ENCODE data around the gene NRSN2.
"Not testable (repeated sequence)": the region's sequence is repeated elsewhere in the genome, so short reads cannot be mapped to it uniquely, and the experiment has no call there.

Gene NRSN2

DNA sequence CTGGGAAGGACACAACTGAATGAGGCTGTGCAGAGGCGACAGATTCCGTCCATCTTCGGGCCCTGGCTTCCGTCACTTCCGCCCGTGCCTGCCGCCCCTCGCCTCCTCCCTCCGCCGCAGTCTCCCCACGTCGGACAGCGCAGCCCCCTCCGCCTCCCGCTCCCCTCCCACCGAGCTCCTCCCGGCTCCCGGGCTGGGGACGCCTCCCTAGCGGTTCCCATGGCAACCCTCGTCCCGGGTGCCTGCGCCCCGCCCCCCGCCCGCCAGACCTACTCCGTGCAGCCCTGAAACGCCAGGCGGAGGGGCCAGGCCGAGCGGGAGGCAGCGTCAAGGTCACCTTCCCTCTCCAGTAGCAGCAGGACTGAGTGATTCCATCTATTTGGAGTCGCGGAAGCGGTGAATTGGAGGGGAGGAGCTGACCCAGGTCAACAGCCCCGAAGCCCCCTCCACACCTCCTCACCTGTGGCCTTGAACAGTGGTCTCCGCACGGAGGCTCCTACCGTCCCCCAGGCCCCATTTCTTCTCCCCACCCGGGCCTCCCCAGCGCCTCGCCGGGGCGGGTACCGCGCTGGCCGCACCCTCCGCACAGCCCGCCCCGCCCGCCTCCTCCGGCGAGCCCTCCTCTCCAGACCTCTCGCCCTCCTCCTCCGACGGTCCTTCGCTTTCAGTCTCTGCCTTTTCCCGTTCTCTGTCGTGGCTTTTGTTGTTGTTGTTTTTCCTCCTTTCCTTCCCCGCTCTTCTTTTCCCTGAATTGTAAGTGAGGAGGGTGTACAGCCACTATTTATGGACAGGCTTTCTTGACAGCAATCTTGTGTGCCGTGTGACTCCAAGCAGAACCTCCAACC lies 951 bp downstream of the NRSN2 start:
- Histone ChIP-seq H3K4me1 (ENCODE audit: low read depth, poor library complexity, severe bottlenecking) (peaks cover 9% of the 10 kb centered on the region), H3K4me2 (peak overlapping the region; percentile 70), H3K4me3 (IDR thresholded peaks at IDR 0.05; ENCODE audit: insufficient read depth, low read depth, low read length) (no peak overlapping the region), H3K36me3 (ENCODE audit: insufficient read depth) (no peaks in the 10 kb centered on the region), H3K27me3 (ENCODE audit: insufficient read depth, low read depth) (no peaks in the 10 kb centered on the region), H3K27ac (peak overlapping the region; percentile 68), H3K9ac (peak overlapping the region; percentile 85), H4K20me1 (ENCODE audit: insufficient read depth) (no peaks in the 10 kb centered on the region), H2AFZ (ENCODE audit: low read depth) (peak overlapping the region; percentile 90), H3K79me2 (ENCODE audit: insufficient read depth, low read depth) (no peaks in the 10 kb centered on the region)
- TF ChIP-seq, protein P1, sequence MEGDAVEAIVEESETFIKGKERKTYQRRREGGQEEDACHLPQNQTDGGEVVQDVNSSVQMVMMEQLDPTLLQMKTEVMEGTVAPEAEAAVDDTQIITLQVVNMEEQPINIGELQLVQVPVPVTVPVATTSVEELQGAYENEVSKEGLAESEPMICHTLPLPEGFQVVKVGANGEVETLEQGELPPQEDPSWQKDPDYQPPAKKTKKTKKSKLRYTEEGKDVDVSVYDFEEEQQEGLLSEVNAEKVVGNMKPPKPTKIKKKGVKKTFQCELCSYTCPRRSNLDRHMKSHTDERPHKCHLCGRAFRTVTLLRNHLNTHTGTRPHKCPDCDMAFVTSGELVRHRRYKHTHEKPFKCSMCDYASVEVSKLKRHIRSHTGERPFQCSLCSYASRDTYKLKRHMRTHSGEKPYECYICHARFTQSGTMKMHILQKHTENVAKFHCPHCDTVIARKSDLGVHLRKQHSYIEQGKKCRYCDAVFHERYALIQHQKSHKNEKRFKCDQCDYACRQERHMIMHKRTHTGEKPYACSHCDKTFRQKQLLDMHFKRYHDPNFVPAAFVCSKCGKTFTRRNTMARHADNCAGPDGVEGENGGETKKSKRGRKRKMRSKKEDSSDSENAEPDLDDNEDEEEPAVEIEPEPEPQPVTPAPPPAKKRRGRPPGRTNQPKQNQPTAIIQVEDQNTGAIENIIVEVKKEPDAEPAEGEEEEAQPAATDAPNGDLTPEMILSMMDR (conservative IDR thresholded peaks at IDR 0.05; ENCODE audit: low read depth, low read length): no peak

DNA sequence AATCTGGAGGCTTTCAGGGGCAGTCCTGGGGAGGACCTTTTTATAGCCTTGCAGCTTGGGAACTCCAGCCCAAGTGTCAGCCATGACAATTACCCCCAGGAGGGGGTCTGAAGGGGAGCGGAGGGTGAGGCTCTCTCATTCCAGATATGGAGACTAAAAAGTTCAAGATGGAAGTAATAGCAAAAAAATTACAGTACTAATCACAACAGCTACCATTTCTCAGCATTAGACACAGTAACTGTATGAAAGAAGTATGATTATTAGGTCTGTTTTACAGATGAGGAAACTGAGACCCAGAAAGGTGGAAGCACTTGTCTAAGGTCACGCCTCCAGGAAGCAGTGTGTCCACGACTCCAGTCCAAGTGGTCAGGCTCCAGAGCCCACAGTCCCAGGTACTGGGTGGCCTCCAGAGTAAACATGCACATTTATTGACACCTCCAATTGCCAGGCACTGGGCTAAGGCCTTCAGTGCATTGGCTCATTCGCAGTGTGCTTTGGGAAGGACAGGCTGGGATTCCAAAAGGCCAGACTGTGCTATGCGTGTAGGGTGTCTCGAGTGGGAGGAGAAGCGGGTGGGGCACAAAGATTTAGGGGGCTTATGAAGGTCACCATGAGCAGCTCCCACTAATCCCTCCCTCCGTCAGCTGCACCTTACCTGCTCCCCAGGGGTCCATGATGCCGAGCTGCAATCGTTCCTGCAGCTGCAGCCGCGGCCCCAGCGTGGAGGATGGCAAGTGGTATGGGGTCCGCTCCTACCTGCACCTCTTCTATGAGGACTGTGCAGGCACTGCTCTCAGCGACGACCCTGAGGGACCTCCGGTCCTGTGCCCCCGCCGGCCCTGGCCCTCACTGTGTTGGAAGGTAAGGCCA lies 2.3 kb downstream of the NRSN2 start:
- Histone ChIP-seq H2AFZ (ENCODE audit: low read depth) (peak overlapping the region; percentile 90), H4K20me1 (ENCODE audit: insufficient read depth) (no peaks in the 10 kb centered on the region), H3K36me3 (ENCODE audit: insufficient read depth) (no peaks in the 10 kb centered on the region), H3K9ac (peak overlapping the region; percentile 85; the same call in 1 of the 2 replicates), H3K4me1 (ENCODE audit: low read depth, poor library complexity, severe bottlenecking) (peaks cover 9% of the 10 kb centered on the region), H3K27ac (no peak overlapping the region), H3K4me2 (peak overlapping the region; percentile 70), H3K79me2 (ENCODE audit: insufficient read depth, low read depth) (no peaks in the 10 kb centered on the region), H3K4me3 (IDR thresholded peaks at IDR 0.05; ENCODE audit: insufficient read depth, low read depth, low read length) (no peak overlapping the region), H3K27me3 (ENCODE audit: insufficient read depth, low read depth) (no peaks in the 10 kb centered on the region)
- TF ChIP-seq, protein P1 (conservative IDR thresholded peaks at IDR 0.05; ENCODE audit: low read depth, low read length): no peak

DNA sequence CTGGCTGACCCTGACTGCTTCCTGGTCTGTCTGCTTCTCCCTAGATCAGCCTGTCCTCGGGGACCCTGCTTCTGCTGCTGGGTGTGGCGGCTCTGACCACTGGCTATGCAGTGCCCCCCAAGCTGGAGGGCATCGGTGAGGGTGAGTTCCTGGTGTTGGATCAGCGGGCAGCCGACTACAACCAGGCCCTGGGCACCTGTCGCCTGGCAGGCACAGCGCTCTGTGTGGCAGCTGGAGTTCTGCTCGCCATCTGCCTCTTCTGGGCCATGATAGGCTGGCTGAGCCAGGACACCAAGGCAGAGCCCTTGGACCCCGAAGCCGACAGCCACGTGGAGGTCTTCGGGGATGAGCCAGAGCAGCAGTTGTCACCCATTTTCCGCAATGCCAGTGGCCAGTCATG lies 6.3 kb downstream of the NRSN2 start:
- Histone ChIP-seq H3K36me3 (ENCODE audit: insufficient read depth) (no peaks in the 10 kb centered on the region), H3K9ac (no peak overlapping the region), H3K4me2 (no peak overlapping the region), H3K4me3 (IDR thresholded peaks at IDR 0.05; ENCODE audit: insufficient read depth, low read depth, low read length) (no peak overlapping the region), H3K27me3 (ENCODE audit: insufficient read depth, low read depth) (no peaks in the 10 kb centered on the region), H2AFZ (ENCODE audit: low read depth) (no peak overlapping the region), H3K79me2 (ENCODE audit: insufficient read depth, low read depth) (no peaks in the 10 kb centered on the region), H3K27ac (no peak overlapping the region), H3K4me1 (ENCODE audit: low read depth, poor library complexity, severe bottlenecking) (peaks cover 9% of the 10 kb centered on the region), H4K20me1 (ENCODE audit: insufficient read depth) (no peaks in the 10 kb centered on the region)
- TF ChIP-seq, protein P1 (conservative IDR thresholded peaks at IDR 0.05; ENCODE audit: low read depth, low read length): no peak

DNA sequence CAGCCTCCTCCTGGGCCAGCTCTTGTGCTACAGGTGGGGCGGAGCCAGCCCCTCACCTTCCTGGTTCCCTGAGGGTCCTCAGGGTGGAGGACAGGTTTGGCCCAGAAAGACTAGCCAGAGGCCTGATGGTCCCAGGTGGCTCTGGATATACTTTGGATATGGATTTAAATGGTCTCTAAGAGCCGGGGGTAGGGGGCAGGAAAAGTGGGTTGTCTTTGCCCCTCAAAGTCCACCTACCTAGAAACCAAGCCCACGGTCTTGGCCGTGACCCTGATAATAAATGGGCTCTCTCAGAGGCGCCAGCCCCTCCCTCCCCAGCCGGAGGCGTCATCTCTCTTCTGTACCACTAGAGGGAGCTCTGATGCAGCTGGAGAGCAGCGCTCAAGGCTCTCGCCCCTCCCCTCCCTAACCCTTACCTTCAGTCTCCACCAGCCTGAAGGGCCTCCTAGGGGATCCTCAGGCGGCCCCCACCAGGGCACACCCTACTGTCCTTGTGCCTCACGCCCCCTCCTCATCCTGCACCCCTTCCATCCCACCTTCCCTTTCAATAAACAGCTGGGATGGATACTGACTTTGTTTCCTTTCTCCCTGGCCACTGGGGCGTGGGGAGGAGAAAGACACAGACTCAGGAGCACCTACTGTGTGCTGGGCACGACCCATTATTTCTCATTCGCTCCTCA lies 7.5 kb downstream of the NRSN2 start:
- Histone ChIP-seq H3K4me2 (no peak overlapping the region), H3K27me3 (ENCODE audit: insufficient read depth, low read depth) (no peaks in the 10 kb centered on the region), H3K36me3 (ENCODE audit: insufficient read depth) (no peaks in the 10 kb centered on the region), H4K20me1 (ENCODE audit: insufficient read depth) (no peaks in the 10 kb centered on the region), H3K4me1 (ENCODE audit: low read depth, poor library complexity, severe bottlenecking) (no peaks in the 10 kb centered on the region), H3K79me2 (ENCODE audit: insufficient read depth, low read depth) (no peaks in the 10 kb centered on the region), H3K4me3 (IDR thresholded peaks at IDR 0.05; ENCODE audit: insufficient read depth, low read depth, low read length) (no peak overlapping the region), H3K9ac (no peak overlapping the region), H3K27ac (no peak overlapping the region), H2AFZ (ENCODE audit: low read depth) (no peak overlapping the region)
- TF ChIP-seq, protein P1 (conservative IDR thresholded peaks at IDR 0.05; ENCODE audit: low read depth, low read length): peak; percentile 92

DNA sequence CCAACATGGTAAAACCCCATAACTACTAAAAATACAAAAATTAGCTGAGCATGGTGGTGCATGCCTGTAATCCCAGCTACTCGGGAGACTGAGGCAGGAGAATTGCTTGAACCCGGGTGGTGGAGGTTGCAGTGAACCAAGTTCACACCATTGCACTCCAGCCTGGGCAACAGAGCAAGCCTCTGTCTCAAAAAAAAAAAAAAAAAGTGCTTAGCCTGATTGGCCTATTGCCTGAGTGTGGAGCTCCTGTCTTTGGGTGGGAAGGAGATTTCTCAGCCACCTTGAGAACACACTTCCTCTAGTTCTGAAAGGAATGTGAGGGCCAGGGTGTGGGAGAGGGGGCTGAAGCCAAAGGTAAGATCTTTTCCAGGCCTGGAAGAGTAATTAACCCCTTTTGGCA lies 9.2 kb downstream of the NRSN2 start:
- not testable (repeated sequence) for H3K4me2 ChIP-seq; H2AFZ ChIP-seq (ENCODE audit: low read depth); H3K79me2 ChIP-seq (ENCODE audit: insufficient read depth, low read depth); H3K4me3 ChIP-seq (IDR thresholded peaks at IDR 0.05; ENCODE audit: insufficient read depth, low read depth, low read length); H3K4me1 ChIP-seq (ENCODE audit: low read depth, poor library complexity, severe bottlenecking); H3K9ac ChIP-seq; H4K20me1 ChIP-seq (ENCODE audit: insufficient read depth); H3K36me3 ChIP-seq (ENCODE audit: insufficient read depth); H3K27me3 ChIP-seq (ENCODE audit: insufficient read depth, low read depth); H3K27ac ChIP-seq

Measured in KMS-11 (cell line).